SK-N-SH (cell line): ENCODE measurements around the gene GRWD1. TPM values are rescaled to one million over a fixed set of nuclear protein-coding genes. Genes with fewer than 3 reads are reported as not detected.

Source experiments
- CTCF ChIA-PET: fragments of 300-600, 350-600 bp; formaldehyde crosslinking; extraction: SDS; loops from one replicate; lab custom pipeline; 2021; lab: Yijun Ruan, JAX
- POLR2A ChIA-PET: fragments of 350-600 bp; sonication (Branson Sonifier 250); formaldehyde crosslinking; extraction: SDS; loops from one replicate; lab custom pipeline; 2020; ENCODE audit warnings: antibody characterized with exemption, inconsistent platforms; lab: Yijun Ruan, JAX
- DNase-seq: peaks from one replicate; pipeline ENCODE4 v3.0.0; 2012
- H2AFZ ChIP-seq: fragments of 200-600 bp; sonication (generic); 2 replicates; pipeline ENCODE4 v1.8.1; 2016; ENCODE audit warnings: antibody characterized with exemption, mild to moderate bottlenecking, low read depth
- H3F3A ChIP-seq: fragments of 200-600 bp; sonication (generic); replicated peaks from 2 replicates; pipeline ENCODE3; 2016; ENCODE audit warnings: antibody characterized with exemption, mild to moderate bottlenecking; ENCODE audit not compliant: insufficient read depth
- H3K27ac ChIP-seq, 2 experiments: fragments of 200-500 bp in 1 of 2; fragments of 200-600 bp in 1 of 2; sonication (Bioruptor generic) in 1 of 2; sonication (generic), shearing (Covaris generic) in 1 of 2; 2 replicates each; pipeline versions ENCODE4 v1.5.1 to v1.6.1; 2014 to 2016; ENCODE audit warnings: low read depth in 2 of 2, inconsistent platforms in 1 of 2, low read length in 1 of 2, mild to moderate bottlenecking in 1 of 2, mixed read lengths in 1 of 2
- H3K27me3 ChIP-seq: fragments of 200-600 bp; sonication (generic), shearing (Covaris generic); 2 replicates; pipeline ENCODE4 v1.6.1; 2016; ENCODE audit warnings: mixed run types; ENCODE audit not compliant: insufficient read depth
- H3K36me3 ChIP-seq, 2 experiments: fragments of 200-500 bp in 1 of 2; fragments of 200-600 bp in 1 of 2; sonication (Bioruptor generic) in 1 of 2; sonication (generic) in 1 of 2; replicated peaks in 1 of 2; 2 replicates each; pipeline versions ENCODE3 to v1.5.1; 2014 to 2016; ENCODE audit warnings: low read length in 1 of 2, mild to moderate bottlenecking in 1 of 2; ENCODE audit not compliant: insufficient read depth in 2 of 2, control insufficient read depth in 1 of 2
- H3K4me1 ChIP-seq, 2 experiments: fragments of 200-500 bp in 1 of 2; fragments of 200-600 bp in 1 of 2; sonication (Bioruptor generic) in 1 of 2; sonication (generic), shearing (Covaris generic) in 1 of 2; 2 replicates each; pipeline versions ENCODE4 v1.5.1 to v1.6.1; 2014 to 2016; ENCODE audit warnings: low read depth in 1 of 2, low read length in 1 of 2, mixed run types in 1 of 2; ENCODE audit not compliant: insufficient read depth in 2 of 2, control insufficient read depth in 1 of 2
- H3K4me2 ChIP-seq: fragments of 200-600 bp; sonication (generic), shearing (Covaris generic); 2 replicates; pipeline ENCODE4 v1.6.1; 2017; ENCODE audit warnings: mixed run types
- H3K4me3 ChIP-seq, 2 experiments: fragments of 200-500 bp in 1 of 2; fragments of 200-600 bp in 1 of 2; sonication (Bioruptor generic) in 1 of 2; sonication (generic), shearing (Covaris generic) in 1 of 2; 2 replicates each; pipeline versions ENCODE4 v1.5.1 to v1.8.1; 2014 to 2016; ENCODE audit warnings: low read depth in 2 of 2, inconsistent platforms in 1 of 2, low read length in 1 of 2, mild to moderate bottlenecking in 1 of 2, mixed read lengths in 1 of 2, moderate library complexity in 1 of 2
- H3K79me2 ChIP-seq: fragments of 200-600 bp; sonication (generic); 2 replicates; pipeline ENCODE4 v1.8.1; 2017; ENCODE audit warnings: mild to moderate bottlenecking; ENCODE audit not compliant: insufficient read depth
- H3K9ac ChIP-seq: fragments of 200-600 bp; sonication (generic); 2 replicates; pipeline ENCODE4 v1.6.1; 2017; ENCODE audit warnings: mixed run types
- H3K9me2 ChIP-seq: fragments of 200-600 bp; sonication (generic); 2 replicates; pipeline ENCODE4 v1.6.1; 2017; ENCODE audit warnings: mixed run types
- H3K9me3 ChIP-seq: fragments of 200-600 bp; sonication (generic); 2 replicates; pipeline ENCODE4 v1.6.1; 2017; ENCODE audit warnings: mixed run types, mild to moderate bottlenecking, moderate library complexity
- H4K20me1 ChIP-seq: fragments of 200-600 bp; sonication (generic); 2 replicates; pipeline ENCODE4 v1.6.1; 2017; ENCODE audit warnings: mild to moderate bottlenecking, mixed run types; ENCODE audit not compliant: insufficient read depth
- CHD2 ChIP-seq: fragments of 150-350 bp; IDR thresholded peaks from 2 replicates; pipeline ENCODE4 v1.6.1; 2018; ENCODE audit warnings: low read length; ENCODE audit not compliant: partially characterized antibody
- ELF1 ChIP-seq: IDR thresholded peaks from 2 replicates; pipeline ENCODE4 v1.4.0; 2012
- EP300 ChIP-seq, 2 experiments: IDR thresholded peaks; 2 replicates each; pipeline versions ENCODE4 v1.4.0 to v1.6.1; 2012; ENCODE audit warnings: borderline replicate concordance in 1 of 2, low read depth in 1 of 2, low read length in 1 of 2
- EZH2phosphoT487 ChIP-seq: fragments of 200-600 bp; sonication (generic); IDR thresholded peaks from 2 replicates; pipeline ENCODE4 v1.6.1; 2017; ENCODE audit warnings: low read depth, mixed run types, mild to moderate bottlenecking, antibody characterized with exemption, moderate library complexity, borderline replicate concordance
- FOSL2 ChIP-seq: IDR thresholded peaks from 2 replicates; pipeline ENCODE4 v1.4.0; 2012; ENCODE audit warnings: low read depth, mild to moderate bottlenecking, moderate library complexity, borderline replicate concordance
- FOXJ3 ChIP-seq: sonication (generic); formaldehyde crosslinking; IDR thresholded peaks from 2 replicates; pipeline ENCODE4 v1.5.1; 2020; ENCODE audit warnings: mild to moderate bottlenecking, missing genetic modification reagents
- FOXM1 ChIP-seq: IDR thresholded peaks from 2 replicates; pipeline ENCODE4 v1.4.0; 2012; ENCODE audit warnings: low read depth, mild to moderate bottlenecking
- GABPA ChIP-seq: IDR thresholded peaks from 2 replicates; pipeline ENCODE4 v1.4.0; 2012; ENCODE audit warnings: low read depth, mild to moderate bottlenecking
- GATA2 ChIP-seq: sonication (generic); formaldehyde crosslinking; IDR thresholded peaks from 2 replicates; pipeline ENCODE4 v1.5.0; 2020; ENCODE audit warnings: mild to moderate bottlenecking, missing genetic modification reagents
- MXI1 ChIP-seq: IDR thresholded peaks from 2 replicates; pipeline ENCODE4 v1.6.1; 2012; ENCODE audit warnings: mild to moderate bottlenecking, low read depth, low read length, improper control_type of control experiment
- NFIC ChIP-seq: IDR thresholded peaks from 2 replicates; pipeline ENCODE4 v1.4.0; 2012; ENCODE audit warnings: borderline replicate concordance
- POLR2AphosphoS5 ChIP-seq: IDR thresholded peaks from 2 replicates; pipeline ENCODE4 v1.6.1; 2012; ENCODE audit warnings: low read depth, low read length
- RAD21 ChIP-seq: IDR thresholded peaks from 2 replicates; pipeline ENCODE4 v1.6.1; 2012; ENCODE audit warnings: mild to moderate bottlenecking, low read length
- RCOR1 ChIP-seq: fragments of 150-350 bp; IDR thresholded peaks from 2 replicates; pipeline ENCODE4 v1.6.1; 2017; ENCODE audit warnings: antibody characterized with exemption, low read length
- RFX5 ChIP-seq: IDR thresholded peaks from 2 replicates; pipeline ENCODE4 v1.6.1; 2012; ENCODE audit warnings: mild to moderate bottlenecking, improper control_type of control experiment, low read length
- RXRA ChIP-seq: IDR thresholded peaks from 2 replicates; pipeline ENCODE4 v1.4.0; 2012; ENCODE audit warnings: low read depth, mild to moderate bottlenecking, borderline replicate concordance
- SMC3 ChIP-seq: IDR thresholded peaks from 2 replicates; pipeline ENCODE4 v1.6.1; 2012; ENCODE audit warnings: low read depth, low read length, improper control_type of control experiment
- TCF12 ChIP-seq: IDR thresholded peaks from 2 replicates; pipeline ENCODE4 v1.4.0; 2012
- YY1 ChIP-seq: IDR thresholded peaks from 2 replicates; pipeline ENCODE4 v1.4.0; 2012; ENCODE audit warnings: low read depth, mild to moderate bottlenecking
- WGBS: methylation state at CpG from one replicate; pipeline ENCODE4 v1.1.6; 2017; ENCODE audit warnings: low lambda C conversion rate; 5-methylcytosine and 5-hydroxymethylcytosine counted together
- polyA plus RNA-seq, 3 experiments: library from polyadenylated mRNA; depleted of rRNA; stranded (reverse); fragments of >200 nt; gene quantifications; 2 replicates each; pipeline ENCODE4 v1.2.3, GENCODE V29; 2012
- TF ChIP-seq, protein P1 (sequence below): IDR thresholded peaks from 2 replicates; pipeline ENCODE4 v1.6.1; 2012; ENCODE audit warnings: mild to moderate bottlenecking, low read depth, low read length, moderate library complexity
- TF ChIP-seq, protein P2 (sequence below): fragments of 150-350 bp; IDR thresholded peaks from 2 replicates; pipeline ENCODE4 v1.6.1; 2016; ENCODE audit warnings: mild to moderate bottlenecking, low read depth, low read length
- TF ChIP-seq, protein P3 (sequence below): fragments of 200-600 bp; sonication (generic); IDR thresholded peaks from 2 replicates; pipeline ENCODE4 v1.6.1; 2017; ENCODE audit warnings: antibody characterized with exemption, mild to moderate bottlenecking, moderate library complexity

GRWD1 gene
- polyA plus RNA-seq, 1 of the 3 experiments (the other 2 are of a cell fraction): 36.6 TPM

DNA sequence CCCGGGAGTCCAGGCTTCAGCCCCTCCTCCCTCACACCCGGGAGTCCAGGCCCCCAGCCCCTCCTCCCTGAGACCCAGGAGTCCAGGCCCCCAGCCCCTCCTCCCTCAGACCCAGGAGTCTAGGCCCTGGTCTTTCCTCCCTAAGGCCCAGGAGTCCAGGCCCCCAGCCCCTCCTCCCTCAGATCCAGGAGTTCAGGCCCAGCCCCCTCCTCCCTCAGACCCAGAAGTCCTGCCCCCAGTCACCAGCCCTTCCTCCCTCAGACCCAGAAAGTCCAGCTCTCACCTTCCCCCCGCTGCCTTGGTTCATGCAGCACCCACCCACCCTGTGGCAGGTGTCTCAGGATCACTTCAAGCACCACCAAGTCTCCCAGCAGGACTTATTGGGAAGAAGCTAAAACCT is 37.5 kb downstream of the GRWD1 start:
- no peak overlapping the region for H3K27ac ChIP-seq
- no peaks in the 10 kb centered on the region for H3K9me3 ChIP-seq
- H3F3A ChIP-seq: peaks cover 39% of the 10 kb centered on the region
- H3K4me3 ChIP-seq: no peak overlapping the region
- no peak overlapping the region for H2AFZ ChIP-seq
- no peak overlapping the region for H3K4me2 ChIP-seq
- H3K4me1 ChIP-seq: peaks cover 7 to 22% of the 10 kb centered on the region in 2 experiments; a peak in 3 of 4 replicates
- H4K20me1 ChIP-seq: peaks cover 9% of the 10 kb centered on the region
- POLR2A ChIA-PET: no interaction called here
- 72% methylated on average over 3 of the region's 3 CpGs for WGBS
- no peaks in the 10 kb centered on the region for H3K27me3 ChIP-seq
- H3K36me3 ChIP-seq: peaks cover 7 to 16% of the 10 kb centered on the region in 2 experiments
- DNase-seq: no peak
- CTCF ChIA-PET: interaction anchor here (0.6 kb wide), 1 partner anchor 101 kb away, joined by 3 read pairs; no protein-coding TSS in a partner anchor
- TF ChIP-seq FOXJ3 (CRISPR knock-in tag) (no peak), GABPA (no peak), RXRA (no peak), MXI1 (no peak), FOSL2 (no peak), ELF1 (no peak), SMC3 (no peak), EZH2phosphoT487 (no peak), TCF12 (no peak), POLR2AphosphoS5 (no peak), FOXM1 (no peak), RAD21 (no peak)
- TF ChIP-seq, protein P1, sequence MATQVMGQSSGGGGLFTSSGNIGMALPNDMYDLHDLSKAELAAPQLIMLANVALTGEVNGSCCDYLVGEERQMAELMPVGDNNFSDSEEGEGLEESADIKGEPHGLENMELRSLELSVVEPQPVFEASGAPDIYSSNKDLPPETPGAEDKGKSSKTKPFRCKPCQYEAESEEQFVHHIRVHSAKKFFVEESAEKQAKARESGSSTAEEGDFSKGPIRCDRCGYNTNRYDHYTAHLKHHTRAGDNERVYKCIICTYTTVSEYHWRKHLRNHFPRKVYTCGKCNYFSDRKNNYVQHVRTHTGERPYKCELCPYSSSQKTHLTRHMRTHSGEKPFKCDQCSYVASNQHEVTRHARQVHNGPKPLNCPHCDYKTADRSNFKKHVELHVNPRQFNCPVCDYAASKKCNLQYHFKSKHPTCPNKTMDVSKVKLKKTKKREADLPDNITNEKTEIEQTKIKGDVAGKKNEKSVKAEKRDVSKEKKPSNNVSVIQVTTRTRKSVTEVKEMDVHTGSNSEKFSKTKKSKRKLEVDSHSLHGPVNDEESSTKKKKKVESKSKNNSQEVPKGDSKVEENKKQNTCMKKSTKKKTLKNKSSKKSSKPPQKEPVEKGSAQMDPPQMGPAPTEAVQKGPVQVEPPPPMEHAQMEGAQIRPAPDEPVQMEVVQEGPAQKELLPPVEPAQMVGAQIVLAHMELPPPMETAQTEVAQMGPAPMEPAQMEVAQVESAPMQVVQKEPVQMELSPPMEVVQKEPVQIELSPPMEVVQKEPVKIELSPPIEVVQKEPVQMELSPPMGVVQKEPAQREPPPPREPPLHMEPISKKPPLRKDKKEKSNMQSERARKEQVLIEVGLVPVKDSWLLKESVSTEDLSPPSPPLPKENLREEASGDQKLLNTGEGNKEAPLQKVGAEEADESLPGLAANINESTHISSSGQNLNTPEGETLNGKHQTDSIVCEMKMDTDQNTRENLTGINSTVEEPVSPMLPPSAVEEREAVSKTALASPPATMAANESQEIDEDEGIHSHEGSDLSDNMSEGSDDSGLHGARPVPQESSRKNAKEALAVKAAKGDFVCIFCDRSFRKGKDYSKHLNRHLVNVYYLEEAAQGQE: no peak
- H3K79me2 ChIP-seq: no peaks in the 10 kb centered on the region
- no peaks in the 10 kb centered on the region for H3K9me2 ChIP-seq
- H3K9ac ChIP-seq: no peak overlapping the region

DNA sequence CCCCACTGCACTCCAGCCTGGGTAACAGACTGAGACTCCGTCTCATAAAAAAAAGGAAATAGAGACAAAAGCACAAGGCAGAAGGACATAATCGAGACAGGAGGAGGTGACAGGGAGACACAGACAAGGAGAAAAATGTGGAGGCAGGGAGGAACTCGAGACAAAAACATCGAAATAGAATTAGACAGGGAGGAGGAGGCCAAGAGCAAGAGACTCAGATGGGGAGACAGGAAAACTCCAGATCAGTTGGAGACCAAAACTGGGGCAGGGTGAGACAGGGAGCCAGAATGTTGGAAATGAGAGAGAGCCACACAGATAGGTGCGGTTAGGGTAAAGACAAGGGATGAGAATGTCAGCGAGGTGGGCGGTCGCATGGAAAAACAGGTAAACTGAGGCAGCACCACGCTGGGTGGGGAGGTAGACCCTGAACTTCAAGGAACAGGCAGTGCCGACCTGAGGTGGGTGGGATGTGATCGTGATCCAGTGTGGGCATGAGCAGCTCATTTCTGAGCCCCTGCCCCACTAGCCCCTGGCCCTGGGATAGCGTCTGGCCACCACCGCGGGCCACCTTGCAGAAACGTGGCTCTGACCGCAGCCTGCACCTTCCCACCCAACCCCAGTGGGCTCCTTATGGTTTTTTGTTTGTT is 38.6 kb downstream of the GRWD1 start:
- no peaks in the 10 kb centered on the region for H3K79me2 ChIP-seq
- H4K20me1 ChIP-seq: peaks cover 9% of the 10 kb centered on the region
- peaks cover 40% of the 10 kb centered on the region for H3F3A ChIP-seq
- no peak for DNase-seq
- no peak overlapping the region for H2AFZ ChIP-seq
- no peaks in the 10 kb centered on the region for H3K9me3 ChIP-seq
- H3K4me3 ChIP-seq: no peak overlapping the region
- H3K36me3 ChIP-seq: peaks cover under 1 to 9% of the 10 kb centered on the region in 2 experiments
- H3K9ac ChIP-seq: no peak overlapping the region
- ChIA-PET CTCF (interaction anchor here (0.6 kb wide), 1 partner anchor 100 kb away, joined by 3 read pairs; no protein-coding TSS in a partner anchor), POLR2A (no interaction called here)
- peaks cover 7 to 29% of the 10 kb centered on the region in 2 experiments; a peak in 3 of 4 replicates for H3K4me1 ChIP-seq
- H3K27me3 ChIP-seq: no peaks in the 10 kb centered on the region
- 66% methylated on average over 15 of the region's 16 CpGs for WGBS
- no peak overlapping the region for H3K27ac ChIP-seq
- no peak overlapping the region for H3K4me2 ChIP-seq
- H3K9me2 ChIP-seq: no peaks in the 10 kb centered on the region
- TF ChIP-seq FOXJ3 (CRISPR knock-in tag) (no peak), RFX5 (no peak), EZH2phosphoT487 (no peak), GATA2 (no peak), RCOR1 (no peak), YY1 (no peak), NFIC (no peak), POLR2AphosphoS5 (no peak), GABPA (no peak), FOSL2 (no peak), CHD2 (no peak), EP300 (IDR thresholded peaks at IDR 0.05; ENCODE audit: borderline replicate concordance in 1 of 2, low read depth in 1 of 2, low read length in 1 of 2) (no peak), MXI1 (no peak)
- TF ChIP-seq, protein P2, sequence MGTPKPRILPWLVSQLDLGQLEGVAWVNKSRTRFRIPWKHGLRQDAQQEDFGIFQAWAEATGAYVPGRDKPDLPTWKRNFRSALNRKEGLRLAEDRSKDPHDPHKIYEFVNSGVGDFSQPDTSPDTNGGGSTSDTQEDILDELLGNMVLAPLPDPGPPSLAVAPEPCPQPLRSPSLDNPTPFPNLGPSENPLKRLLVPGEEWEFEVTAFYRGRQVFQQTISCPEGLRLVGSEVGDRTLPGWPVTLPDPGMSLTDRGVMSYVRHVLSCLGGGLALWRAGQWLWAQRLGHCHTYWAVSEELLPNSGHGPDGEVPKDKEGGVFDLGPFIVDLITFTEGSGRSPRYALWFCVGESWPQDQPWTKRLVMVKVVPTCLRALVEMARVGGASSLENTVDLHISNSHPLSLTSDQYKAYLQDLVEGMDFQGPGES: no peak
- TF ChIP-seq, protein P3, sequence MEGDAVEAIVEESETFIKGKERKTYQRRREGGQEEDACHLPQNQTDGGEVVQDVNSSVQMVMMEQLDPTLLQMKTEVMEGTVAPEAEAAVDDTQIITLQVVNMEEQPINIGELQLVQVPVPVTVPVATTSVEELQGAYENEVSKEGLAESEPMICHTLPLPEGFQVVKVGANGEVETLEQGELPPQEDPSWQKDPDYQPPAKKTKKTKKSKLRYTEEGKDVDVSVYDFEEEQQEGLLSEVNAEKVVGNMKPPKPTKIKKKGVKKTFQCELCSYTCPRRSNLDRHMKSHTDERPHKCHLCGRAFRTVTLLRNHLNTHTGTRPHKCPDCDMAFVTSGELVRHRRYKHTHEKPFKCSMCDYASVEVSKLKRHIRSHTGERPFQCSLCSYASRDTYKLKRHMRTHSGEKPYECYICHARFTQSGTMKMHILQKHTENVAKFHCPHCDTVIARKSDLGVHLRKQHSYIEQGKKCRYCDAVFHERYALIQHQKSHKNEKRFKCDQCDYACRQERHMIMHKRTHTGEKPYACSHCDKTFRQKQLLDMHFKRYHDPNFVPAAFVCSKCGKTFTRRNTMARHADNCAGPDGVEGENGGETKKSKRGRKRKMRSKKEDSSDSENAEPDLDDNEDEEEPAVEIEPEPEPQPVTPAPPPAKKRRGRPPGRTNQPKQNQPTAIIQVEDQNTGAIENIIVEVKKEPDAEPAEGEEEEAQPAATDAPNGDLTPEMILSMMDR: no peak
